ENCODE measurements around the gene ANKRA2. TPM values are rescaled to one million over a fixed set of nuclear protein-coding genes. Genes with fewer than 3 reads are reported as not detected.

The ANKRA2 gene
- total and polyA plus RNA-seq, 10 of the 15 experiments (the other 5 are each of a cell fraction or from before 2014, with no cell fraction given), result 12.3 to 47.1 (median 21.9) TPM

- no peak for ATAC-seq
- CTCF ChIA-PET, result interaction anchor here (0.7 to 10.3 kb wide), 3 partner anchors 14 to 360 kb away, joined by 3 to 139 read pairs (median 4); no protein-coding TSS in a partner anchor
- Histone ChIP-seq H3K36me3 (ENCODE audit: control insufficient read depth in 2 of 2, insufficient read depth in 2 of 2, low read length in 1 of 2) (no peaks in the 10 kb centered on the region), H3K4me1 (ENCODE audit: control insufficient read depth, insufficient read depth, low read length) (no peaks in the 10 kb centered on the region), H3K9me3 (replicated peaks; ENCODE audit: control insufficient read depth, insufficient read depth, low read length) (no peaks in the 10 kb centered on the region), H4K20me1 (ENCODE audit: control insufficient read depth, insufficient read depth) (no peaks in the 10 kb centered on the region), H3K4me3 (no peak overlapping the region), H2AFZ (ENCODE audit: control insufficient read depth, low read depth, low read length) (no peak overlapping the region), H3K79me2 (ENCODE audit: control insufficient read depth, insufficient read depth, low read length) (no peaks in the 10 kb centered on the region), H3K27me3 (replicated peaks in 1 of 2; ENCODE audit: control insufficient read depth in 2 of 2, insufficient read depth in 2 of 2, low read length in 1 of 2) (no peaks in the 10 kb centered on the region), H3K4me2 (ENCODE audit: control insufficient read depth, insufficient read depth) (no peak overlapping the region), H3K9ac (ENCODE audit: control insufficient read depth, insufficient read depth, low read length) (no peak overlapping the region), H3K27ac (ENCODE audit: control insufficient read depth, insufficient read depth) (no peak overlapping the region)
- in situ Hi-C loops (cut with MboI) (no loop called here), intact Hi-C loops (cut with micrococcal nuclease; ENCODE audit: unreplicated experiment) (no loop called here)
- no peak for TF ChIP-seq SMAD5 (IDR thresholded peaks at IDR 0.05; ENCODE audit: low read depth)
- TF ChIP-seq NR2F1 (conservative IDR thresholded peaks at IDR 0.05), result no peak
- no peak for TF ChIP-seq RUNX3 (IDR thresholded peaks at IDR 0.05; ENCODE audit: low read length)
- no peak for TF ChIP-seq BCL3 (IDR thresholded peaks at IDR 0.05; ENCODE audit: borderline replicate concordance, insufficient read depth, low read depth, low read length, poor library complexity, severe bottlenecking)
- no peak for TF ChIP-seq ASH2L (IDR thresholded peaks at IDR 0.05; ENCODE audit: borderline replicate concordance, low read depth)
- no peak for TF ChIP-seq EZH2 (IDR thresholded peaks at IDR 0.05; ENCODE audit: borderline replicate concordance, control insufficient read depth, low read depth, low read length)
- TF ChIP-seq MAX (IDR thresholded peaks at IDR 0.05; ENCODE audit: low read depth, low read length), result no peak
- TF ChIP-seq FOS (IDR thresholded peaks at IDR 0.05; ENCODE audit: borderline replicate concordance, extremely low read depth, insufficient read length), result no peak
- no peak for TF ChIP-seq ZNF622 (IDR thresholded peaks at IDR 0.05)
- TF ChIP-seq SRF (IDR thresholded peaks at IDR 0.05; ENCODE audit: low read depth in 2 of 2, low read length in 2 of 2), result no peak
- TF ChIP-seq GATAD2B (conservative IDR thresholded peaks at IDR 0.05; ENCODE audit: low read depth), result no peak
- TF ChIP-seq PBX3 (IDR thresholded peaks at IDR 0.05; ENCODE audit: insufficient replicate concordance, low read depth, low read length), result no peak
- SMC1A ChIA-PET (ENCODE audit: uncharacterized antibody, unreplicated experiment), result interaction anchor here (6.2 kb wide), 1 partner anchor 14 kb away, joined by 48 read pairs; no protein-coding TSS in a partner anchor
- RAD21 ChIA-PET (ENCODE audit: unreplicated experiment), result interaction anchor here (1.2 kb wide), 1 partner anchor 27 kb away, joined by 3 read pairs; no protein-coding TSS in a partner anchor
- DNase-seq (ENCODE audit: low read depth, low spot score), result no peak
- POLR2A ChIA-PET, result no interaction called here
- no TSS peak for BruUV-seq (replicated peaks)
- 50% methylated on average over 7 of the region's 7 CpGs for WGBS (ENCODE audit: insufficient coverage, insufficient replicate concordance, low lambda C conversion rate, missing lambda C conversion rate)
- FAIRE-seq, result no peak
These were observed 42.5 kb downstream of the ANKRA2 start for GRCh38 chr5:73522989-73523388.
